Left ventricle myocardium inferior (tissue), 1 donor: ENCODE measurements around the gene F5. TPM values are rescaled to one million over a fixed set of nuclear protein-coding genes. Genes with fewer than 3 reads are reported as not detected.
A peak's percentile ranks its signal among the peaks of the same experiment; 100 is the strongest.

Experiments
- DNase-seq: peaks from one replicate; pipeline ENCODE4 v3.0.0-alpha.2; 2020
- H3K27ac ChIP-seq: fragments of 200-600 bp; replicated peaks from 2 replicates; pipeline ENCODE4 v1.8.0; 2021
- H3K27me3 ChIP-seq: fragments of 200-600 bp; 2 replicates; pipeline ENCODE4 v1.8.0; 2021; ENCODE audit warnings: low read depth
- H3K36me3 ChIP-seq: fragments of 200-600 bp; 2 replicates; pipeline ENCODE4 v1.8.0; 2021
- H3K4me1 ChIP-seq: fragments of 200-600 bp; 2 replicates; pipeline ENCODE4 v1.8.0; 2021
- H3K4me3 ChIP-seq: fragments of 200-600 bp; 2 replicates; pipeline ENCODE4 v1.8.0; 2021; ENCODE audit warnings: mild to moderate bottlenecking, moderate library complexity
- H3K9me3 ChIP-seq: fragments of 200-600 bp; replicated peaks from 2 replicates; pipeline ENCODE4 v1.8.0; 2021
- intact Hi-C: fragments of 100-400 bp; cut with micrococcal nuclease; formaldehyde crosslinking; loops from one replicate; pipeline ENCODE4 v1.11.0; 2022
- total RNA-seq: library from RNA; stranded (reverse); fragmentation: NEBNext Ultra II Directional; extraction: Animal tissue kit (Norgen Biotek cat#: 25700); gene quantifications from one replicate; pipeline ENCODE4 v1.2.1, GENCODE V29; 2021
- TF ChIP-seq, protein P1 (sequence below): fragments of 200-600 bp; IDR thresholded peaks from 2 replicates; pipeline ENCODE4 v1.8.0; 2021; ENCODE audit warnings: antibody characterized with exemption, mild to moderate bottlenecking, borderline replicate concordance
- donor health status: DM: no; HTN: yes; CAD: no; lungs with severe emphysema.

F5 gene
- total RNA-seq, 1 donor from 2014 or later, result 14.7 TPM

DNA sequence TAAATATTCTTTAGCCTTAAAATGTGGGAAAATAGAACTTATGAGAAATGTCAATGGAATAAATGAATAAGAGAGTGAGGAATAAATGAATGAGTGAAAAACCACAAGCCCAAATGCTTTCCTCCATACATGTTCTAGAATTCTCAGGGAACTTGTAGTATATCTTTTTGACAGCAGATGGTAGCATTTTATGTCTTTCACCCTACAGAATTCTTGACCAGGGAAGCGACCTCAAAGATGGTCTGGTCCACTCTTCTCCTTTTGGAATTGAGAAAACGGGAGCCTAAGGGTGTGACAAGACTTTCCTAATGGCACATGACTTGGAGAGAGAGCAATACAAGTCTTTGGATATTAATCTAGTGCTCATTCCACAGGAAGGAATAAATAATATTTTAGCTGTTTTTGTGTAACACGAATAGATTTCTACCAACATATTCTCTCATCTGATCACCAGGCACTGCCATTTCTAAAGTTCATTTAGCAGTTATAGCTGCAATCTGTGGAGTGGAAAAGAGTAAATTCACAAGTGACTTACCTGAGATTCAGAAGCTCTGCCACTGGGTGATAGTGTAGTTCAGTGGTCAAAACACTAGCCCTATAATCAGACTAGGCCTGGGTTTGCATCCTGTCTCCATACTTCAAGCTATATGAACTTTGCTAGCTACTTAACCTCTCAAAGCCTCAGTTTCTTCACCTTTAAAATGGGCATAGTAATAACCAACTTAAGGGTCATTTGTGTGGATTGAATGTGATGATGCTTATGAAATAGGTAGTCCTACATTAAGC, 15.0 kb upstream of the F5 start:
- no peak for DNase-seq
- intact Hi-C loops, result loop anchor here (5.0 to 10.0 kb wide), 2 partner anchors 111 to 204 kb away; partner anchors contain the start of gene SELL
- Histone ChIP-seq H3K27ac (no peak overlapping the region), H3K27me3 (no peaks in the 10 kb centered on the region), H3K36me3 (no peaks in the 10 kb centered on the region), H3K4me3 (no peak overlapping the region), H3K4me1 (no peaks in the 10 kb centered on the region), H3K9me3 (no peaks in the 10 kb centered on the region)
- TF ChIP-seq, protein P1, sequence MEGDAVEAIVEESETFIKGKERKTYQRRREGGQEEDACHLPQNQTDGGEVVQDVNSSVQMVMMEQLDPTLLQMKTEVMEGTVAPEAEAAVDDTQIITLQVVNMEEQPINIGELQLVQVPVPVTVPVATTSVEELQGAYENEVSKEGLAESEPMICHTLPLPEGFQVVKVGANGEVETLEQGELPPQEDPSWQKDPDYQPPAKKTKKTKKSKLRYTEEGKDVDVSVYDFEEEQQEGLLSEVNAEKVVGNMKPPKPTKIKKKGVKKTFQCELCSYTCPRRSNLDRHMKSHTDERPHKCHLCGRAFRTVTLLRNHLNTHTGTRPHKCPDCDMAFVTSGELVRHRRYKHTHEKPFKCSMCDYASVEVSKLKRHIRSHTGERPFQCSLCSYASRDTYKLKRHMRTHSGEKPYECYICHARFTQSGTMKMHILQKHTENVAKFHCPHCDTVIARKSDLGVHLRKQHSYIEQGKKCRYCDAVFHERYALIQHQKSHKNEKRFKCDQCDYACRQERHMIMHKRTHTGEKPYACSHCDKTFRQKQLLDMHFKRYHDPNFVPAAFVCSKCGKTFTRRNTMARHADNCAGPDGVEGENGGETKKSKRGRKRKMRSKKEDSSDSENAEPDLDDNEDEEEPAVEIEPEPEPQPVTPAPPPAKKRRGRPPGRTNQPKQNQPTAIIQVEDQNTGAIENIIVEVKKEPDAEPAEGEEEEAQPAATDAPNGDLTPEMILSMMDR, result peak; percentile 64

DNA sequence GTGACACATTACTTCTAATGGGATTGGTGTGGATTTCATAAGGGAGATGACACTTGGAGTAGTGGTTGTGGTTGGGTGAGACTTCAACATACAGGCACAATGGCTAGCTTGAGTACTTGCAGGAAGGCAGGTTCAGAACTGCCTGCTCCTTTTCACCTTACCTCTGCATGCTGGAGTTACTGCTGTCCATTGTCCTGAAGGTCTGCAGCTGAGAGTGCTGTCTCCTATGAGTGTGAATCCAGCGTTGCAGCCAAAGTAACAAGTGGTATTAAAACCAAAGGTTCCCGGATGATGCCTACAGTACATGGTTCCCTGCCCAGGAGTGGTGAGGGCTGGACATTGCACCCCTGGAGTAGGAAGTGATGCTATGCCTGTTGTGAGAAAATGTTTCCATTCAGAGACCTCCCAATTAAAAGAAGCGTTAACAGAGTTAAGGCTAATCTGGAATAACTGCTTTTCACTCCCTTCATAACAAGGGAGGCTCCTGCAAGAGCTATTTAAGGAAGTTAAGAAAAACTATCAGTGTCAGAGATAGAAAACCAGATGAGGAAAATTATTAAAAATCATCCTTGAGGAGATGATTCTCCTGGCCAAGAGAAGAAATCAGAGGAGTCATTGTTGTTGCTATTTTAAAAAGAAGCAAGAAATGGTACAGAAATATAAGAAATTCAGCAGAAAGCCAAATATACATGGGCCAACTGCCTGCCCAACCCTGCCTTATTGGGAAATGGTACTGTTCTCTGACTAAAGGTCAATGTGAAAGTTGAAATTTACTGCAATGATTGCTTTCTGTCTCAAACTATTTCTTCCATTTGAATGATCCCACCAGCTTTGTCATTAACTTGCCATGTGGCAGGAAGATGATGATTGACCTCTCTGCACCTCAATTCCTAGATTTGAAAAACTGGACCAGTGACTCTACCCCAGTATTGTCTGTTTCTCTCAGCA, 9.8 kb upstream of the F5 start:
- no peak for DNase-seq
- no peak overlapping the region for H3K27ac ChIP-seq
- H3K36me3 ChIP-seq, result no peaks in the 10 kb centered on the region
- no peaks in the 10 kb centered on the region for H3K9me3 ChIP-seq
- intact Hi-C loops, result no loop called here
- no peaks in the 10 kb centered on the region for H3K27me3 ChIP-seq
- H3K4me1 ChIP-seq, result no peaks in the 10 kb centered on the region
- TF ChIP-seq, protein P1, result no peak
- no peak overlapping the region for H3K4me3 ChIP-seq

DNA sequence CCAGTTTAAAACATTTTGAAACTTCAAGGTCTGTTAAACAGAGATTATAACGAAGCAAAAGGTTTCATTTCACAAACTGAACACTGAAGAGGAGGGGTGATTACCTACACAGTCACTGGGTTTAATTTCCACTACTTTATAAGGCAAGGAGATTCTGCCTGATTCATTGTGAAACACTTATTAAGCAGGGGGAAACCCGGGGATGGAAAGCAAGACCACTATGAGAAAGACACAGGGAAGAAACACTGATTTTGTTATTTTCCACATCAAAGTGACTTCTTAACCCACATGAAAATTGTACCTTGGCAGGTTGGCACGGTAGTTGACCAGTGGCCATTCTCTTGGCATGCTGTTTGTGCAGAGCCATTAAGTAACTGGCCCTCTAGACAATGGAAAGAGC, 8.1 kb upstream of the F5 start:
- TF ChIP-seq, protein P1, result no peak
- intact Hi-C loops, result no loop called here

DNA sequence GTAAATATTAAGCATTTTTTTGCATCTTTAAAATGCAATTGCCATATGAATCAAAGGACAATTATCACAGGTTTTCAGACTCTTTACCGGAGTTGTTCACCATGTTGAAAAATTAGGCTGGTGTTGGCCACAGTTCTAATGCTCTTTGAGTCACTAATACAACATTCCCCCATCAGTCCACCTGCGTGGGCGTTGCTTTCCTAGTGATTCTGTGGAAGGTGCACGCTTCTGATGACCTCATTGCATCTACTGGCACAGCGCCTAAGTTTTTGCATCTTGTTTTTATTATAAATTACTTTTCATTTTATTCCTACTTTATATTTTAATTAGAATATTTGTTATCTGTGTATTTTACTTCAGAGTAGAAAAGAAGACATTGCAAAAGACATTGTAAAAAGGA, 4.7 kb upstream of the F5 start:
- H3K27me3 ChIP-seq, result peaks cover 8% of the 10 kb centered on the region
- peaks cover 14% of the 10 kb centered on the region for H3K4me1 ChIP-seq
- no peaks in the 10 kb centered on the region for H3K9me3 ChIP-seq
- H3K27ac ChIP-seq, result no peak overlapping the region
- no peak for DNase-seq
- TF ChIP-seq, protein P1, result no peak
- intact Hi-C loops, result no loop called here
- H3K4me3 ChIP-seq, result no peak overlapping the region
- H3K36me3 ChIP-seq, result no peaks in the 10 kb centered on the region

More for the DNA sequence above, 8.1 kb upstream of the F5 start:
- H3K27ac ChIP-seq, result no peak overlapping the region
- H3K4me1 ChIP-seq, result no peaks in the 10 kb centered on the region
- DNase-seq, result no peak
- no peak overlapping the region for H3K4me3 ChIP-seq
- H3K9me3 ChIP-seq, result no peaks in the 10 kb centered on the region
- H3K36me3 ChIP-seq, result no peaks in the 10 kb centered on the region
- no peaks in the 10 kb centered on the region for H3K27me3 ChIP-seq

DNA sequence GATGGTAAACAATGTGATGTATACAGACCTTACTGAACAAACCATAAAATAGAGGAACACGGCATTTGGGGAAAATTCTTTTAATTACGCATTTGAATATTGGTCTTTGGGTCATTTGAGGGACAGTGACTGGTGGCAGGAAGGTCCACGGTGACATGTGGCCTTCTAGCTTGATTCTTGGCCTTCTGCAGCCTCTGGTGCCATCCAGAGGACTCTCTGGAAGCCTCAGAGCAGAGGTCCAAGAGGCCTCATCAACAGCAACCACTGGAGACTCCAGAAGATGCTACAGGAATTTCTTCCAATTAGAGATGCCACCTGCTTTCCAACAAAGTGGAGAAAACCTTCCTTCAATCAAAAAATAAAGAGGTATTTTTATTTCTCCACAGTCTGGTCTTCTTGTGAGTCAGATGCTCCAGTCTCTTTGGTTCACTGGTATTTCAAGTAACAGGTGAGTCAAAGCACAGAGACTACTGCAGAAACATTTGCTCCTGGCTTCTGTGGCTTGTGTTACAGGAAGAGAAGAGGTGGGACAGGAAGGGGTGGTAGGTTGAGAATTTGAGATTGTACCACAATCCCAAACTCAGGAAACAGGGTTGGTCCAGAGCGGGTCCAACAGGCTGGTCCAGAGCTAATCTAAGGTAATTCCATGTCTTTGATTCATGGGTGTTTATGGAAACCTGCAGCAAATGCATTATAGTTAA, 2.7 kb upstream of the F5 start:
- Histone ChIP-seq H3K27me3 (peaks cover 15% of the 10 kb centered on the region), H3K4me1 (peaks cover 14% of the 10 kb centered on the region), H3K9me3 (no peaks in the 10 kb centered on the region), H3K36me3 (no peaks in the 10 kb centered on the region), H3K4me3 (no peak overlapping the region), H3K27ac (no peak overlapping the region)
- TF ChIP-seq, protein P1, result peak; percentile 12
- no peak for DNase-seq
- intact Hi-C loops, result no loop called here
